IPS-NIHi7 (cell line): Measurements from ENCODE around the gene ZSWIM8.
"Not testable (repeated sequence)": the region's sequence is repeated elsewhere in the genome, so short reads cannot be mapped to it uniquely, and the experiment has no call there.

Experiments used
- DNase-seq: peaks from one replicate; pipeline ENCODE4 v3.0.0; 2012; ENCODE audit warnings: mixed read lengths; ENCODE audit errors: extremely low spot score

Gene ZSWIM8

DNA sequence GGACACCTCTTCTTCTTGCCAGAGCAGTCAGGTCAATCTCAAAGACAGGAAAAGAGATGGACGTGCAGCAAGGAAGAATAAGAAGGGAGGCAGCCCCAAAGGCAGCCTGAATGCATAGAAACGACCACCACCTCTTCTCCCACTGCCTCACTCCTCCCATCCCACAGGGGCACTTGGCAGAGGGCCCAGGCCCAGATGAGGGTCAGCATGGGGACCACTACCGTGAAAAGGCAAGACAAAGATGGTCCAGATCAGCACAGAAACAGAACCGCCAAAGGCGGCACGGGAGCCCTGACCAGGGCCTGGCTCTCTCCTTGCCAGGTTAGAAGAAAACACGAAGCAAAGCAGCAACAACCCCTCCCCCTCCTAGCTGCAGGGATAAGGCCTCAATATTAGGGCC lies 27.9 kb downstream of the ZSWIM8 start:
- DNase-seq, result no peak

DNA sequence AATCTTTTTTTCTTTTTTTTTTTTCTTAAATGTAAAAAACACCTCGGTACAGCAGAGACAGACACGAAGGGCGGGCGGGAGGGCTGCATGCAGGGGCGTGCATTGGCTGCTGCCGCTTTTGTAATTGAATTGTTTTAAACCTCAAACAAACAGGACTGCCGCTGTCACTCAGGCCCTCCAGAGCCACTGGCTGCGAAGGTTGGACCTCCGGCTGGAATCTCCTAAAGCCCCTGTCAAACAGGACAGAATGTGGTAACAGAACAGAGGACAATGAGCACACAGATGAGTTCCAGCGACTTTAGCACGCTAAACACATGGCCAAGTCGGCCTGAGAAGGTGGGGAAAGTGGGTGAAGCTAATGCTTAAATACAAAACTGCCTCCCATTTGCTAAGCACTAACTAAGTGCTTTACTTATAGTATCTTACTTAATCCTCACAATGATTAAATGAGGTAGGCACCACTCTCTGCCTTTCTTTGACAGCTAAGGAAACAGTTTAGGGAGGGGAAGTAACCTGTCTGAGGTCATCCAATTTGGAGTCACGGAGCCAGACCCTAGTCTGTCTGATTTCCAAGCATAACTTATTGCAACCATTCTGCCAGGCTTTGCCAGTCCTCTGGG lies 29.0 kb downstream of the ZSWIM8 start:
- DNase-seq, result no peak

DNA sequence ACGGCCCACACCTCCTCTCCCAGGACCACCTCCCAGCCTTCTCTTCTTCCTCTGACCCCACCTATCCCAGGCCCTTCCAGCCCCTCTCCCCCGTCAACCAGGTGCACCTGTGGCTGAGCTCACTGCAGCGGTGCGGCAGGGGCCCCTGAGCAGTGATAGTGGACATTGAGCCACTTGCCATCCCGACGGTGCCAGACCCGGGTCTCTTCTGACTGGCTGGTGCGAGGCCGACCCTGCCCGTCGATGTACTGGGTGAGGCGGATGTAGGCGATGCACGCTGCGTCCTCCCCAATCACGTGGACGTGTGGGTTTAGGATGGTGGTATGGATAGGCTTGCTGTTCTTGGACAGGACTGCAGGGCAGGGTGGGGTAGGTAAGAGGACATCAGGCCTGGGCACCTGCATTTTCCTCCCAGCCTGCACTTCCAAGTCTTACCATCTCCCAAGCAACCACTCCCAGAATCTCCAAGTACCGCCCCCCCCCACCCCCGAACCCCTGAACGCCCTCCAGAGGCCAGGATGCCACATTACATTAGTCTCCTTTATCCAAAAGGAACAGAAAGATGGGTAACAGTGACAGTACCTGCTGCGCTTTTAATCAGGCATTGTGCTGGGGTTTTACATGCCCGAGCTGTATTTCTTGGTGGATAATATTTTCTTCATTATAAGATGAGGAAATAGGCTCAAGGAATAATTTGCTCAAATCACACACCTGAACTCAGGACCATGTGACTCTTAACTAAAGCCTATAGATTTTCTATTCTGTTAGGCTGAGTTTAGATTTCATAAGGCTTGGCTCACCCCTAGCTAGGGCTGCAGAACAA lies 29.7 kb downstream of the ZSWIM8 start:
- DNase-seq, result peak; percentile 81

DNA sequence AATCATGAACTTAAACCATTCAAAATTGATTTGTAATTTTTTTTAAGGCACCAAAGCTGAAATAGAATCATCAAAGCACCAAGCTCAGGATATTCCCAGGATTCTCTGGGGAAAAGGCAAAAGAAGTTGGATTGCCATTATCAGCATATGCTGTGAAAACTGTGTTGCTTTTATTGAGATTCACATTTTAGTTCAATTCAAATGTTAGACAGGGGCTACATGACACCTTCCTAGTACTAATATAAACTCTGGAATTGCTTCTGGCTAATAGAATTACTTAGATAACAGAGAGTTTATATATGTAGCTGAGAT lies 30.3 kb downstream of the ZSWIM8 start:
- no peak for DNase-seq

DNA sequence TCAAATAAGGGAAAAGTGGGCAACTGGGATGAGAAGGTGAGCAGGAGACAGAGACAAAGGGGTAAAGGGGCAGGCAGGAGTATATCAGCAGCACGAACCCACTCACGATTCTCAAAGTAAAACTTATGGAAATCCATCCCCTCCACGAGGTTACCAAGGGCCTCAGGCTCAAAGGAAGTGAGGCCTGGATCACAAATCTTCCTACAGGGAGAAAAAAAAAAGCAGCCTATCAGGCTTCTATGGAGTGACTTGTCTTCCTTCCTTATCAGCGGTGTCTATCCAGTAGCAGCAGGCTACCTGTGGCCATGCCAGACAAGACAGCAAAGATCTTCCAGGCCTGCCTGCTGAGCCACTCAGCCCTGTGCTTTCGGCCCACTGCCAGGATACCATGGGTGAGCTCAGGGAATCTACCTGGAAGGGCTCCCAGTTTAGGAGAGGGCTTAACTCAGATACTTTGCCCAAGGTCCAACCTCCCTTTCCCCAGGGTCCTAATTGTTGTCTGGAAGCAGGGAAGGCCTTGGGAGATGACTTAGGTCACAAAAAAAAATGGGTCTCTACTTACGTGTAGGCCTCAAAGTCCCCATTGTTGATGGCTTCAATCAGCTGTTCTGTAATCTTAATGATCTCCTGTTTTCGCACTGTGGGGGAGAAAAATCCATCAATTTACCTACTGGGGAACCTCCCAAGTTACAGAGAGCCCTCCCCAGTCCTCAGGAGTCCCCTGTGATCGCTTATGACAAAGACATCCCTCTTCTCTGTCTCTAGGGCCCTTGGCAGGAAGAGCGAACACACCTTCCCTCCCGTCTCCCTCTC lies 31.7 kb downstream of the ZSWIM8 start:
- no peak for DNase-seq

DNA sequence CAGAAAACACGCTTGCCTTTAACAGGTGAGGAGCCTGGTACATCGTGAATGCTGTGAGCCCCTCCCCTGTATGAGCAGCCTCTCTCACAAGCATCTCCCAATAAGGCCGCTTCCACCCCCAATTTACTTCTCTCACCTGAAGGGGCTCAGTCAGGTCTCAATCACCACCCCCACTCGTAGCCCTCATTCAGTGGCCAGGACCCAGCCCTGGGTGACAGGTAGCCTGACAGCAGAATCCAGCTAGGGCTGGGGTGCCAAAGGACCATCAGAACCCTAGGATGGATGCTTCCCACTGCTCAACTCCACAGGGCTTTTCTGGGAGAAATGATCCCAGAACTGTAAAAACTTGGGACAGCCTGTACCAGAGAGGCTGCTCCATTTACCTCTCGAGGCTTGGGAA lies 32.4 kb downstream of the ZSWIM8 start:
- DNase-seq, result no peak

DNA sequence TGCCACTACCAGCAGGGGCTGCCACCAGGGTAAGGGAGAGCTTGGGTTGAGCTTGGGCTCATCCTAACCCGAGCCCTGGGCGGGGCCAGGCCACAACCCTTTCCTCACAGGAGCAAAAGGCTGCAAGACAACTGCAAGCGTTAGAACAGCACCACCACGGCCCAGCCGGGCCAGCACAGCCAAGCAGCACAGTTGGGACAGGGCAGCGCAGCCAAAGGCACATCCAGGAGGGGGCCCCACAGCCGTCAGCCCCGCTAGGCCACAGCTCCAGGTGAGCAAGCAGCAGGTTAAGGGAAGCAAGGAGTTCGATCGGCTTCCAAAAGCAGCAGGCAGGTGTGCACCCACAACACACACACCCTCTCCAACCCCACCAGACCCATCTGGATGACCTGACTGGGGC lies 33.0 kb downstream of the ZSWIM8 start:
- DNase-seq, result peak; percentile 26

DNA sequence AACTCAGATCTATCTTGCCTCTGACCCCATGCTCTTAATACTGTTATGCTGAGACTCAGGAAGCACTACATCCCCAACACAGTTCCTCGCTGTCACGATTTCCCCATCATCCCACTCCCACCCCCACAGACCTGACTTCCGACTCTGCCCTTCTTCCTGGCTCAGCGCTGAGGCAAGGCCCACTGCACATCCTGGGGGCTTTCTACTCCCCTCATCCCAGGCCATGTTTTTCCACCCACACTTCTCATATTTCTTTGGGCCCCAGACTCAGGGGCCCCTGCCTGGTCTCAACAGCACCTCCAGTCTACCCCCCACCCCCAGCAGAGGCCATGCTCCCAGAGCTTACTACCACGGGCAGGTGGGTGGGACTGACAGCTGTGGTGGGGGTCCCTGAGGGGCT lies 33.7 kb downstream of the ZSWIM8 start:
- DNase-seq, result no peak

DNA sequence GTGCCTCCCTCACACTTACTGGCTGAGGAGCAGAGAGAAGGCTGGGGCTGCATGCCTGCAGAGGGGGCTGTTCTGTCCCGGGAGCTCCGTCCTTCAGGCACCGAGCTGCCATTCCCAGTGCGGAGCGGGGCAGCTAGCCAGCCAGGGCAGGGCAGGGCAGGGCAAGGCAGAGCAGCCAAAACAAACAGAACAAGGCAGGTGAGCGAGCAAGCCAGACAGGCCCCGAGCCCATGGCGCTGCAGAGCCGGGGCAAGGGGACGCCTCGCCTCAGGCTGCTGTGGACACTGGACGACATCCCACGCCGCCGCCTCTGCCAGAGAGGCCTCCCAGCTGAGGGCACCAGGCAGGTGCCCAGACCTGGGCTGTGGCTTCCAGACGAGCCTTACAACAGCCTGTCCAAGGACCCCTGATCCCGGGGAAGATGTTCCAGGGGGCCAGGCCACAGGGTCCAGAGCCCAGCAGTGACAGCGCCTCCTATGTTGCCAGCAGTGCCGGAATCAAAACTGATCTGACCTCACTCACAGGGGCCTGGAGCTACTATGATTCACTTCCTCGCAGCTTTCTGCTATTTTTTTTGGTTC lies 34.2 kb downstream of the ZSWIM8 start:
- peak; percentile 67 for DNase-seq

DNA sequence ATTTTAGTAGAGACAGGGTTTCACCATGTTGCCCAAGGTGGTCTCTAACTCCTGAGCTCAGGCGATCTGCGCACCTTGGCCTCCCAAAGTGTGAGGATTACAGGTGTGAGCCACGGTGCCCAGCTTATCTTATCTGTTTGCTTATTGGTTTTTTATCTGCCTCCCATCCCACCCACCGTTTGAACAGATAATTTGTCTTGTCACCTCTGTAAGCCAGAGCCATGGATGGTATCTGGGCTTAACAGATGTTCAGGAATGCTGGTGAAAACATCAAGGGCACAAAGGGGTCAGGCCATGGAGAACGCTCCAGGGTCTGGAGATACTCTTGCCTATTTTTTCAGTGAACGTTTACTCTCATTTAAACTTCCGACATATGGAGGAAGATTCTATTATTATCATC lies 38.0 kb downstream of the ZSWIM8 start:
- no peak for DNase-seq

DNA sequence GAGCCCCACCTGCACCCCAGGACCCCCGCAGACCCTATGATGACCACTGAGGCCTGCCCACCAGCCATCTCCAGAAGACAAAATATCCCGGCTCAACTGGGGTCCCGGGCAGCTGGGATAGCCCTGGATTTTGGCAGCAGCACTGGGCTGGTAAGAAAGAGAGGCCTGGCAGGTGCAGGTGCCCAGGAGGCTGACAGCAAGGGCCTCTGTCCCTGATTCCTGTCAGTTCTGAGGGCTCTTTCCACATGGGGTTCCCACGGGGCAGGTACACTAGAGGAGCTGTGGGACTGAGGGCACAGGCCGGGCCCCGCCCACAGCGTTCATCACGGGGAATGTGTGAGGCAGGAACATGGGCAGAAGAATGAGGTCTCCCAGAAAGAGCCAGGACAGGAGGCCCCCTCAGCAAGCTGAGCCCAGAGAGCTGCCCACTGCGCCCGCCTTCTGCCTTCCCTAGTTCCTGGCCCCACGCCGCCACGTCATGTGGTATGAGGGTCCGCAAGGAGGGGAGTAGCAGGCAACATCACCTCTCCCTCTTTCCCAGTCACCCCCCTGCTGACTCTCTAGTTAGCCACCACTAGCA lies 38.8 kb downstream of the ZSWIM8 start:
- no peak for DNase-seq

DNA sequence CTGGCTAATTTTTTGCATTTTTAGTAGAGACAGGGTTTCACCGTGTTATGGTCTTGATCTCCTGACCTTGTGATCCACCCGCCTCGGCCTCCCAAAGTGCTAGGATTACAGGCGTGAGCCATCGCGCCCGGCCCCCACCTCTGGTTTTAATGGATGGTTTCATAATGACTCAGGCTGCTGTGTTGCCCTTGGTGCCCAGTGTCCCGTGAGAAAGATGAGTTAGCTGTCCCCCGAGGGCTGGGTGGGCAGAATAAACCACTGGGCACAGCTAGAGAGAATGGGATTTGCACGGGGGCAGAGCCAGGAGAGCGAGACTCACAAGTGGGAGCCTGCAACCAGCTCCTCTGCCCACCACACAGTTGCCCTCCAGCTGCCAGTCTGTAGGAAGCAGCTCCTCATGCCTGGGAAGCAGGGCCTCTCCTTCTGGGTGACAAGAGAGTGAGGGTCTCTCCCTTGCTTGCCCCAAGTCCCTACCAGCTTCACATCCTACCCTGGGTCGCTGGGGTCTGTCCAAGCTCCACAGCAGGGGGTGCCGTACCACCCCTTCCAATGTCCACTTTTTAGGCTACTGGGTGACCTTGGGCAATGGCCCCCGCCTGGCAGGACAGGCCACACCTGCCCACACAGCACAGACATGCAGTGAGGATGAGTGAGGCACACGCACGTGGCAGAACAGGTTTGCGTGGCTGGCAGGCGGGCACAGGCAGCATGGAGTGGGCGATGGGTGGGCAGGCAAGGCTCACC lies 42.1 kb downstream of the ZSWIM8 start:
- no peak for DNase-seq

DNA sequence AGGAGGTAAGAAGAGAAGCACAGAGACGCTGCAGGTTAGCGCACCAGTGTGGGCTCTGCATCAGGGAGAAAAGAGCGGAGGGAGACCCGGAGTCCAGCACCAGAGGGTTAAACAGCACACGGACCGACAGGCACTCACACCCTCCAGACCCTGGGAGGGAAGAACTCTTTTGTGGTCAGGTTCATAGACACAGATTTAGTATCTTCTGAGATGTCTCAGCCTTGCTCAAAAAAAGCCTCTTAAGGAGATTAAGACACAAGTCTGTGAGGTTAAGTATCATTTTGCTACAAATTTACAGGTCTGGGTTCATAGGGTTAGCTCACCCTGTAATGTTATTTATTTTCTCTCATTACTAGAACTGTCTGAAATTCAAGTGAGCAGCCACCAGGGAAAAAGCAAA lies 42.8 kb downstream of the ZSWIM8 start:
- DNase-seq, result no peak

DNA sequence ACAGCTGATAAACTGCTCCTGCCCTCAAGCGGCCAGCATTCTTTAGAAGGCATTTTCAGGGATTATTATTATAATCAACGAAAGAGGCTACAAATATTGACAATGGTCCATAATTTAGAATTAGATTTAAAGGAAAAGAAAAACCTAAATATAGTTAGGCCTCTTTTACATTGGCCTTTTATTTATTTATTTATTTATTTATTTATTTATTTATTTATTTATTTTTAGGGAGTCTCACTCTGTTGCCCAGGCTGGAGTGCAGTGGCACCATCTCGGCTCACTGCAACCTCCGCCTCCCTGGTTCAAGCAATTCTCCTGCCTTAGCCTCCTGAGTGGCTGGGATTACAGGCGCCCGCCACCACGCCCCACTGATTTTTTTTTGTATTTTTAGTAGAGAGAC lies 43.7 kb downstream of the ZSWIM8 start:
- not testable (repeated sequence) for DNase-seq

DNA sequence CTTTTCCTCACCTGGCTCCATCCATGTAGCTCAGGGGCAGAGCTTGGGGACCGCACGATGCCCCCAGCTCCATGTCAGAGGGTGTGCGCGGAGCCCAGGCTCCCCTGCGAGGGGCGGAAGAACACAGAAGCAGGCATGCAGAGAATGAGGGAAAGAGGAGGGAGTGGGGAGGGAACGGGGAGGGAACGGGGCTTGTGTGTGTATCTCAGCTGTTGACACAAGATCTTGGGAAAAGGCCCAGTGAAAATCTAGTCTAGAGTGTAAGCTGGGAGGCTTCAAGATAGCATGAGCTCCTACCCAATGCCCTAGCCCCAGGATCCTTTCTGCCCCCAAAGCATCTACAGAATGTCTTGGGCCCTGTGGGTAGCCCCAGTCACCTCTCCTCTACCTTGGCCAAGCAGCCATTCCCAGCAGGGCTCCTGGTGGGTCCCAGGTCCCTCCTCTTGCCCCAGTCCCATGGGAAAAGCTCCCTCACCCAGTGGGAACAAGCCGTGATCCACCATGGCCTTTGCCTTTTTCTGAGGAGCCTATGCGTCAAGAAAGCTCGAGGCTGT lies 51.1 kb downstream of the ZSWIM8 start:
- no peak for DNase-seq

DNA sequence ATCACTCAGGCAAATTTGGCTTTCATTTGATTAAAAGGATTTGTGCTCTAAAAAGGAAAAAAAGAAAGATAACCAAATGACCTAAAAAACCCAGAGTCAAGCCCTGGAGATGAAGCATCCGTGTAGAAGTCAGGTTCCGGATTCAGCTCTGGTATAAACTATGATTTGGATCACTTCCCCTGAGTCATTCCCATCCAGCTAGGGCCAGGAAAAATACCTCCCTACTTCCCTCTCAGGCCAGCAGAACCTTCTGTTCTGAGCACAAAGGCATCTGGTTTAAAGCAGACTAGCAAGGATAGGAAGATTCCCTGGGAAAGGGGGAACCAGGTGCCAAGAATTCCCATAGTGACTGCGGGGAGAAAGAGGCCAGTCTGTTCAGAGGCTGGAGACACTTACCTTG lies 51.7 kb downstream of the ZSWIM8 start:
- DNase-seq, result no peak

DNA sequence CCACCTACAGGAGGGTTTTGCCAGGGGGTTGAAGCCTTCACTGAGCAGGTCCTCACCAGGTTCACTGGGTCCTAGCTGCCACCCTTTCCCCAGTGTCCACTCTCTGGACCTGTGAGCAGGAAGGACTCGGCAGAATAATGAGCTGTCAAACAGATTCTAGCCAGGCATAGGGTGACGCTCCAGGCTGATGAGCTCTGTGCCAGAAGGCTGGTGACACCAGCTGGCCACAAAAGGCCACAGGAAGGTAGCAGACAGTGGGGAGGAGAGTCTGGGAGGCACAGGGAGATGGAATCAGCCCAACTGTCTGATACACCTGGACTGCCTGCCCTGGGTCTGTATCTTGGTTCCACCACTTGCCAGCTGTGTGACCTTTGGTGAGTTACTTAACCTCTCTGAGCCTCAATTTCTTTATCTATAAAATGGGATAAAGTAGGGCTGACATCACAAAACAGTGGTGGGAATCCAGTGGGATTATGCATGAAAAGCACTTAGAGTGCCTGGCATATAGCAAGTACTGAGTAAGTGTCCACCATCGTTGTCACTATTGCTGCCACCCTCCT lies 52.7 kb downstream of the ZSWIM8 start:
- DNase-seq, result no peak

DNA sequence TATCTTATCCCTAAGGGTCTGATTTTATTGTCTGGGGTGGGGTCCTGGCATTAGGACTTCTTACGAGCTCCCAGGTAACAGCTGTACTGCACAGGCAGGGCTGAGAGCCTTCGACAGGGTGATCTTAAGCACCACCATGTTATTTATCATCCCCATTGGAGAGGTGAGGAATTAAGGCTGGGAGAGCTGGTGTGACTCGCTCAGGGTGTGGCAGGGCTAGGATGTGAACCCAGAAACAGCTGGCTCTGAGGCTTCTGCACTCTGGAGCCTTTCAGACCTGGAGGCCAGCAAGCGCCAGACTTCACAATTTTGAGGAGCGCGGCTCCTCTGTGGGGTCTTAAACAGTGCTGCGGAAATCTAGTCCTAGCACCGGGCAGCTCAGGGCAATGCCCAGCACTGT lies 53.4 kb downstream of the ZSWIM8 start:
- DNase-seq, result no peak

DNA sequence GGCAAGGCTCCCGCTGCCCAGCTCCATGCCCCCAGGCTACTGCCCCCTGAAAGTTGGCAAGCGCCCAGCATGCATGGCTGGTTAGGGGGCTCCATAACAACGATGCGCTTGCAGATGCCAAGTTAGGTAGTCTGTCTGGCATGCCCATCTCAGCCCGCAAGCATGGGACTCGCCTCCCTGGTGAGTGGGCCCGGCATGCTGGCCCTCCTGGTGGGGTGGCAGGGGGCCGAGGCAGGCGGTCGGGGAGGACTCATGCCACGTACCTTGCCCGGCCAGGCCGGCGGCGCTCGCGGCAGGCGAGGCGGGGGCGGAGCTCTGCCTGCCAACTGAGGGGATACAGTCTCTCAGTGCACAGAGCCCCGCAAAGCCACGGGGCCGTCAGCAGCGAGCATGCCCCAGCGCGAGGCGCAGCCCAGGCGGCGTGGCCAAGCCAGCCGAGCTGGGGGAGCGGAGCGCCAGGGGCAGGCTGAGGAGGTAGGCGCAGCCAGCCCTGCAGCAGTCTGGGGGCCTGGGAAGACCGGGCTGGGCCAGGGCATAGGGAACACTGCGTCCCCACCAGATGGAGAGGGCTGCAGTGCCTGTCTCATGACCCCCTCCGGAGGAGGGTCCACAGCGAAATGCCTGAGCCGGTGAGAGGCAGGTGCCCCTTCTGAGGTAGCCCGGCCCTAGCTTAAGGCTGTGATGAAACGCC lies 54.0 kb downstream of the ZSWIM8 start:
- DNase-seq, result no peak

DNA sequence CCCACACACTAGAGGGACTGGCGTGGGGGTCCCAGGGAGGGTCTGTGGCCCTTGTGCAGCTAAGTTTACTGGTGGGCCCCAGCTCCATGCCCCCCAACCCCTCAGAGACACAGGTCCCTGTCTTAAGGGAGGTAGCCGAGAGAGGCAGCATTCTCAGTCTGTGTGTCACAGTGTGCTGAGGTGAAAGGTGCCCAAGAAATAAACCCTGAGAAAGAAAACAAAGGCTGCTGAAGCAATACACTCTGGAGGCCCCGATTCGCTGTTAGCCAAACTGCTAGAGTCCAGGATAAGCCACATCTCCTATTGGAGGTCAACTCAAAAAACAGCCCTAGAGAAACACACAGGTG lies 54.6 kb downstream of the ZSWIM8 start:
- no peak for DNase-seq
